Measurements from ENCODE around the gene G6PD.

DNA sequence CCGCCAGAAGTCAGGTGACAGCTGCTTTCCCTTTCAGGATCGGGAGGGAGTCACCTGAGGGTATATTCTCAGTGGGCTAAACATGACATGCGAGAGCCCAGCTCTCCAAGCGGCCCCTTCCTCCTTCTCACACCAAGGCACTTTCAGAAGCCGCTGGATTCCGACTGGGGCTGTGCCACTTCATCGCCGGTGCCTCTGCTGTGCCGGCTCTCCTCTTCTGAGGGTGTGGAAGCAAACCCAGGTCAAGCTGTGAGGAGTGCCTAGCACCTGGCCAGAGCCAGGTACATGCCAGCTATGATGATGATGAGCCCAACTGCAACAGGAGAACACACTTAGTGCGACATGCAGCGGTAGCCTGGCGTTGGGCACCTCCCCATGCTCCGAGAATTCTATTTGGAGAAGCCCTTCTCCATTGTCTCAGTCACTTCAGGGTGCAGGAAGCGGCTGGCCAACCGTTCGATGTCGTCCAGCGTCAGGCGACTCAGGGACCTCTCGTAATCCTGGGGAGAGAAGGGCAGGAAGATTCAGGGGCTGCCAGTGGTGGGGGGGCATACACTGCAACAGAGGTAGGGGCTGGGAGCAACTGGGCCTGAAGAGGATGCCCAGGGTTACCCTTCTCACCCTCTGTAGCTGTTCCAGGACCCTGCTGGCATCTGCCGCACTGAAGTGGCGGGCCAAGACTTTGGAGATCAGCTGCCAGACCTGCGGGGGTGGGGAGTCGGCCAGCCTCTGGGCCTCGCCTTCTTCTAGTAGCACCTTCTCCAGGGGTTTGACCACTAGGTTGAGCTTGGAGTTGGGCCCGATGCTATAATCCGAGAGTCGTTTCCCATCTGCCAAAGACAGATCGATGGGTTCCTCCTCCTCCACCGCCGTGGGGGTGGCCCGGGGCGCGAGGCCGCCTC is 61.2 kb downstream of the G6PD start:
- TF ChIP-seq, protein P1, sequence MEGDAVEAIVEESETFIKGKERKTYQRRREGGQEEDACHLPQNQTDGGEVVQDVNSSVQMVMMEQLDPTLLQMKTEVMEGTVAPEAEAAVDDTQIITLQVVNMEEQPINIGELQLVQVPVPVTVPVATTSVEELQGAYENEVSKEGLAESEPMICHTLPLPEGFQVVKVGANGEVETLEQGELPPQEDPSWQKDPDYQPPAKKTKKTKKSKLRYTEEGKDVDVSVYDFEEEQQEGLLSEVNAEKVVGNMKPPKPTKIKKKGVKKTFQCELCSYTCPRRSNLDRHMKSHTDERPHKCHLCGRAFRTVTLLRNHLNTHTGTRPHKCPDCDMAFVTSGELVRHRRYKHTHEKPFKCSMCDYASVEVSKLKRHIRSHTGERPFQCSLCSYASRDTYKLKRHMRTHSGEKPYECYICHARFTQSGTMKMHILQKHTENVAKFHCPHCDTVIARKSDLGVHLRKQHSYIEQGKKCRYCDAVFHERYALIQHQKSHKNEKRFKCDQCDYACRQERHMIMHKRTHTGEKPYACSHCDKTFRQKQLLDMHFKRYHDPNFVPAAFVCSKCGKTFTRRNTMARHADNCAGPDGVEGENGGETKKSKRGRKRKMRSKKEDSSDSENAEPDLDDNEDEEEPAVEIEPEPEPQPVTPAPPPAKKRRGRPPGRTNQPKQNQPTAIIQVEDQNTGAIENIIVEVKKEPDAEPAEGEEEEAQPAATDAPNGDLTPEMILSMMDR (IDR thresholded peaks at IDR 0.05): no peak
- TF ChIP-seq POLR2A (IDR thresholded peaks at IDR 0.05): no peak
